HL-60 (cell line): ENCODE data around the gene PLXNB2.

Experiments
- CTCF ChIP-seq: IDR thresholded peaks from one replicate; pipeline ENCODE4 v1.5.1; 2011; ENCODE audit warnings: low read length, control low read depth, inconsistent platforms; ENCODE audit not compliant: insufficient read depth
- GABPA ChIP-seq: IDR thresholded peaks from 2 replicates; pipeline ENCODE4 v1.6.1; 2012; ENCODE audit warnings: low read depth
- POLR2AphosphoS5 ChIP-seq: IDR thresholded peaks from 2 replicates; pipeline ENCODE4 v1.6.1; 2012; ENCODE audit warnings: low read depth
- SPI1 ChIP-seq: IDR thresholded peaks from 2 replicates; pipeline ENCODE4 v1.6.1; 2012; ENCODE audit warnings: low read depth, mild to moderate bottlenecking, borderline replicate concordance
- TF ChIP-seq, protein P1 (sequence below): IDR thresholded peaks from 2 replicates; pipeline ENCODE4 v1.6.1; 2012; ENCODE audit warnings: low read depth; ENCODE audit not compliant: insufficient replicate concordance

- TF ChIP-seq CTCF, result no peak
- no peak for TF ChIP-seq POLR2AphosphoS5
- no peak for TF ChIP-seq GABPA
- TF ChIP-seq, protein P1, sequence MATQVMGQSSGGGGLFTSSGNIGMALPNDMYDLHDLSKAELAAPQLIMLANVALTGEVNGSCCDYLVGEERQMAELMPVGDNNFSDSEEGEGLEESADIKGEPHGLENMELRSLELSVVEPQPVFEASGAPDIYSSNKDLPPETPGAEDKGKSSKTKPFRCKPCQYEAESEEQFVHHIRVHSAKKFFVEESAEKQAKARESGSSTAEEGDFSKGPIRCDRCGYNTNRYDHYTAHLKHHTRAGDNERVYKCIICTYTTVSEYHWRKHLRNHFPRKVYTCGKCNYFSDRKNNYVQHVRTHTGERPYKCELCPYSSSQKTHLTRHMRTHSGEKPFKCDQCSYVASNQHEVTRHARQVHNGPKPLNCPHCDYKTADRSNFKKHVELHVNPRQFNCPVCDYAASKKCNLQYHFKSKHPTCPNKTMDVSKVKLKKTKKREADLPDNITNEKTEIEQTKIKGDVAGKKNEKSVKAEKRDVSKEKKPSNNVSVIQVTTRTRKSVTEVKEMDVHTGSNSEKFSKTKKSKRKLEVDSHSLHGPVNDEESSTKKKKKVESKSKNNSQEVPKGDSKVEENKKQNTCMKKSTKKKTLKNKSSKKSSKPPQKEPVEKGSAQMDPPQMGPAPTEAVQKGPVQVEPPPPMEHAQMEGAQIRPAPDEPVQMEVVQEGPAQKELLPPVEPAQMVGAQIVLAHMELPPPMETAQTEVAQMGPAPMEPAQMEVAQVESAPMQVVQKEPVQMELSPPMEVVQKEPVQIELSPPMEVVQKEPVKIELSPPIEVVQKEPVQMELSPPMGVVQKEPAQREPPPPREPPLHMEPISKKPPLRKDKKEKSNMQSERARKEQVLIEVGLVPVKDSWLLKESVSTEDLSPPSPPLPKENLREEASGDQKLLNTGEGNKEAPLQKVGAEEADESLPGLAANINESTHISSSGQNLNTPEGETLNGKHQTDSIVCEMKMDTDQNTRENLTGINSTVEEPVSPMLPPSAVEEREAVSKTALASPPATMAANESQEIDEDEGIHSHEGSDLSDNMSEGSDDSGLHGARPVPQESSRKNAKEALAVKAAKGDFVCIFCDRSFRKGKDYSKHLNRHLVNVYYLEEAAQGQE, result no peak
- TF ChIP-seq SPI1, result no peak
Observed at GRCh38 chr22:50278956-50279619, 28.4 kb downstream of the PLXNB2 start.
